Stromal cell of bone marrow (primary cell): ENCODE results near the gene PRIMA1.

Experiments
- DNase-seq: peaks from one replicate; pipeline ENCODE4 v3.0.0-alpha.2; 2012; ENCODE audit warnings: low read depth

PRIMA1 gene

GRCh38 chr14:93731753-93732152, 56.5 kb downstream of the PRIMA1 start:
- DNase-seq, result no peak

GRCh38 chr14:93729993-93730392, 58.3 kb downstream of the PRIMA1 start:
- no peak for DNase-seq

- DNase-seq, result no peak
Measured at GRCh38 chr14:93728651-93729016, 59.7 kb downstream of the PRIMA1 start.

GRCh38 chr14:93727917-93728650, 60.2 kb downstream of the PRIMA1 start:
- no peak for DNase-seq

GRCh38 chr14:93727039-93727740, 61.1 kb downstream of the PRIMA1 start:
- no peak for DNase-seq

GRCh38 chr14:93725993-93726392, 62.3 kb downstream of the PRIMA1 start:
- no peak for DNase-seq

GRCh38 chr14:93725002-93725582, 63.2 kb downstream of the PRIMA1 start:
- no peak for DNase-seq

- DNase-seq, result no peak
Measured at GRCh38 chr14:93723001-93723400, 65.3 kb downstream of the PRIMA1 start.

GRCh38 chr14:93720981-93721483, 67.3 kb downstream of the PRIMA1 start:
- DNase-seq, result no peak

GRCh38 chr14:93720076-93720815, 68.0 kb downstream of the PRIMA1 start:
- DNase-seq, result no peak

GRCh38 chr14:93719256-93719655, 69.0 kb downstream of the PRIMA1 start:
- DNase-seq, result no peak

- no peak for DNase-seq
Measured at GRCh38 chr14:93717668-93718320, 70.5 kb downstream of the PRIMA1 start.

GRCh38 chr14:93716746-93717667, 71.3 kb downstream of the PRIMA1 start:
- DNase-seq, result no peak

- DNase-seq, result no peak
Measured at GRCh38 chr14:93716002-93716745, 72.1 kb downstream of the PRIMA1 start.

- DNase-seq, result no peak
Measured at GRCh38 chr14:93715279-93715927, 72.9 kb downstream of the PRIMA1 start.

GRCh38 chr14:93714605-93715004, 73.7 kb downstream of the PRIMA1 start:
- DNase-seq, result no peak

GRCh38 chr14:93713726-93714405, 74.4 kb downstream of the PRIMA1 start:
- DNase-seq, result no peak

GRCh38 chr14:93712838-93713724, 75.2 kb downstream of the PRIMA1 start:
- DNase-seq, result no peak
